ENCODE measurements around the gene MGME1.

DNA sequence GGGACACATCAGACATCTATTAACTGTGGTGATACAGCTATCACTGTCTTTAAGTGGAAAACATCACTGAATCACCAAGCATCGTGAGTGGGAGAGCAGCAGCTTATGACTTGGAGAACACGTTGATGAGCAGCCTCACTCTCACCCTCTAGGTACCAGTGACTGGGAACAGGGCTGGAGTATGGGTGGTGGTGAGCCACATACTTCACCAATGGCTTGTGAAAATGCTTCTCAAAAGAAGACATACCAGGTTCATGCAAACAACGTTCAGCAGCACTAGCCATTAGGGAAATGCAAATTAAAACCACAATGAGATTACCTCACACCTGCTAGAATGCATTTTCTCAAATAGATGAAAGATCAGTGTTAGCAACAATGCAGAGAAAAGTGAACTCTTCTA lies 25.5 kb upstream of the MGME1 start:
- TF ChIP-seq, protein P1, sequence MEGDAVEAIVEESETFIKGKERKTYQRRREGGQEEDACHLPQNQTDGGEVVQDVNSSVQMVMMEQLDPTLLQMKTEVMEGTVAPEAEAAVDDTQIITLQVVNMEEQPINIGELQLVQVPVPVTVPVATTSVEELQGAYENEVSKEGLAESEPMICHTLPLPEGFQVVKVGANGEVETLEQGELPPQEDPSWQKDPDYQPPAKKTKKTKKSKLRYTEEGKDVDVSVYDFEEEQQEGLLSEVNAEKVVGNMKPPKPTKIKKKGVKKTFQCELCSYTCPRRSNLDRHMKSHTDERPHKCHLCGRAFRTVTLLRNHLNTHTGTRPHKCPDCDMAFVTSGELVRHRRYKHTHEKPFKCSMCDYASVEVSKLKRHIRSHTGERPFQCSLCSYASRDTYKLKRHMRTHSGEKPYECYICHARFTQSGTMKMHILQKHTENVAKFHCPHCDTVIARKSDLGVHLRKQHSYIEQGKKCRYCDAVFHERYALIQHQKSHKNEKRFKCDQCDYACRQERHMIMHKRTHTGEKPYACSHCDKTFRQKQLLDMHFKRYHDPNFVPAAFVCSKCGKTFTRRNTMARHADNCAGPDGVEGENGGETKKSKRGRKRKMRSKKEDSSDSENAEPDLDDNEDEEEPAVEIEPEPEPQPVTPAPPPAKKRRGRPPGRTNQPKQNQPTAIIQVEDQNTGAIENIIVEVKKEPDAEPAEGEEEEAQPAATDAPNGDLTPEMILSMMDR (conservative IDR thresholded peaks at IDR 0.05; ENCODE audit: low read depth, low read length) = no peak
- TF ChIP-seq EZH2phosphoT487 (IDR thresholded peaks at IDR 0.05; ENCODE audit: borderline replicate concordance, low read length) (no peak), EZH2 (IDR thresholded peaks at IDR 0.05; ENCODE audit: low read length, unreplicated experiment) (no peak)
